Hematopoietic multipotent progenitor cell treated with erythropoietin and hydrocortisone succinate and interleukin-3 and kit ligand, for 4 days (in vitro differentiated cells): ENCODE data around the gene FNIP1.
"Not testable (repeated sequence)": the region's sequence is repeated elsewhere in the genome, so short reads cannot be mapped to it uniquely, and the experiment has no call there.

ENCODE experiments used
- DNase-seq: peaks from one replicate; pipeline ENCODE4 v3.0.0-alpha.2; 2015

The FNIP1 gene

GRCh38 chr5:131682826-131683225, 114.0 kb downstream of the FNIP1 start:
- peak; percentile 11 for DNase-seq

GRCh38 chr5:131682175-131682574, 114.6 kb downstream of the FNIP1 start:
- DNase-seq, result no peak

GRCh38 chr5:131679911-131680310, 116.9 kb downstream of the FNIP1 start:
- DNase-seq, result peak; percentile 46

- DNase-seq, result not testable (repeated sequence)
These were observed 118.5 kb downstream of the FNIP1 start for GRCh38 chr5:131678273-131678672.

GRCh38 chr5:131677115-131677514, 119.7 kb downstream of the FNIP1 start:
- DNase-seq, result no peak

GRCh38 chr5:131672776-131673175, 124.0 kb downstream of the FNIP1 start:
- no peak for DNase-seq

- DNase-seq, result no peak
These were observed 124.7 kb downstream of the FNIP1 start for GRCh38 chr5:131671994-131672655.

GRCh38 chr5:131671409-131671808, 125.4 kb downstream of the FNIP1 start:
- no peak for DNase-seq

GRCh38 chr5:131664929-131665328, 131.9 kb downstream of the FNIP1 start:
- no peak for DNase-seq

GRCh38 chr5:131661933-131662332, 134.9 kb downstream of the FNIP1 start:
- DNase-seq, result no peak

- DNase-seq, result no peak
These were observed 137.0 kb downstream of the FNIP1 start for GRCh38 chr5:131659841-131660240.

- no peak for DNase-seq
These were observed 137.5 kb downstream of the FNIP1 start for GRCh38 chr5:131659290-131659689.

- DNase-seq, result no peak
These were observed 142.0 kb downstream of the FNIP1 start for GRCh38 chr5:131654776-131655175.

GRCh38 chr5:131654309-131654708, 142.5 kb downstream of the FNIP1 start:
- no peak for DNase-seq

GRCh38 chr5:131649161-131649560, 147.7 kb downstream of the FNIP1 start:
- DNase-seq, result no peak

GRCh38 chr5:131647048-131647769, 149.6 kb downstream of the FNIP1 start:
- DNase-seq, result no peak

GRCh38 chr5:131644822-131645221, 152.0 kb downstream of the FNIP1 start:
- no peak for DNase-seq

- DNase-seq, result no peak
These were observed 152.4 kb downstream of the FNIP1 start for GRCh38 chr5:131644370-131644769.

- no peak for DNase-seq
These were observed 155.3 kb downstream of the FNIP1 start for GRCh38 chr5:131641494-131641893.

- DNase-seq, result peak; percentile 91
These were observed 156.6 kb downstream of the FNIP1 start for GRCh38 chr5:131640043-131640856.

GRCh38 chr5:131639148-131639547, 157.7 kb downstream of the FNIP1 start:
- DNase-seq, result no peak

GRCh38 chr5:131637694-131638093, 159.1 kb downstream of the FNIP1 start:
- peak; percentile 60 for DNase-seq

- DNase-seq, result peak; percentile 48
These were observed 160.9 kb downstream of the FNIP1 start for GRCh38 chr5:131635684-131636572.
